DOHH2 (cell line): ENCODE data around the gene PTPRT.
"Not testable (repeated sequence)": the region's sequence is repeated elsewhere in the genome, so short reads cannot be mapped to it uniquely, and the experiment has no call there.

Experiments
- H3F3A ChIP-seq: fragments of 200-600 bp; sonication (generic), shearing (Covaris generic); 2 replicates; pipeline ENCODE4 v1.6.0; 2016; ENCODE audit warnings: antibody characterized with exemption, mild to moderate bottlenecking; ENCODE audit not compliant: control insufficient read depth, insufficient read depth
- H3K27ac ChIP-seq: fragments of 200-600 bp; sonication (generic); 2 replicates; pipeline ENCODE4 v1.5.1; 2014; ENCODE audit warnings: low read depth, mild to moderate bottlenecking, low read length, moderate library complexity
- H3K27me3 ChIP-seq: fragments of 200-600 bp; sonication (generic); 2 replicates; pipeline ENCODE4 v1.6.1; 2014; ENCODE audit warnings: mild to moderate bottlenecking, low read length, mixed read lengths; ENCODE audit not compliant: control insufficient read depth
- H3K36me3 ChIP-seq: fragments of 200-600 bp; sonication (generic); 2 replicates; pipeline ENCODE4 v1.6.1; 2014; ENCODE audit warnings: mild to moderate bottlenecking, low read length, moderate library complexity, mixed read lengths; ENCODE audit not compliant: control insufficient read depth
- H3K4me1 ChIP-seq: fragments of 200-600 bp; sonication (generic); 2 replicates; pipeline ENCODE4 v1.6.1; 2014; ENCODE audit warnings: mild to moderate bottlenecking, low read length, mixed read lengths; ENCODE audit not compliant: control insufficient read depth
- H3K4me2 ChIP-seq: fragments of 200-600 bp; sonication (generic); 2 replicates; pipeline ENCODE4 v1.6.0; 2014; ENCODE audit warnings: mild to moderate bottlenecking, low read length, moderate library complexity
- H3K4me3 ChIP-seq: fragments of 200-600 bp; sonication (generic); 2 replicates; pipeline ENCODE4 v1.5.1; 2014; ENCODE audit warnings: mild to moderate bottlenecking, low read length, mixed read lengths
- H3K79me2 ChIP-seq: fragments of 200-600 bp; sonication (generic); 2 replicates; pipeline ENCODE4 v1.6.1; 2014; ENCODE audit warnings: mild to moderate bottlenecking, low read length, mixed read lengths; ENCODE audit not compliant: control insufficient read depth
- H3K9me2 ChIP-seq: fragments of 200-600 bp; sonication (generic); replicated peaks from 2 replicates; pipeline ENCODE4 v1.6.1; 2014; ENCODE audit warnings: mild to moderate bottlenecking, low read length, mixed read lengths; ENCODE audit not compliant: control insufficient read depth
- H3K9me3 ChIP-seq: fragments of 200-600 bp; sonication (generic); 2 replicates; pipeline ENCODE4 v1.6.1; 2014; ENCODE audit warnings: antibody characterized with exemption, low read length, mixed read lengths; ENCODE audit not compliant: control insufficient read depth, insufficient read depth
- H4K20me1 ChIP-seq: fragments of 200-600 bp; sonication (generic); 2 replicates; pipeline ENCODE4 v1.6.0; 2014; ENCODE audit warnings: low read depth, mild to moderate bottlenecking, antibody characterized with exemption, low read length, moderate library complexity; ENCODE audit not compliant: control insufficient read depth, insufficient read depth
- EZH2phosphoT487 ChIP-seq: fragments of 200-600 bp; sonication (generic); IDR thresholded peaks from 2 replicates; pipeline ENCODE4 v1.6.1; 2017; ENCODE audit warnings: borderline replicate concordance, mild to moderate bottlenecking, antibody characterized with exemption, low read length, moderate library complexity, mixed read lengths
- TF ChIP-seq, protein P1 (sequence below): fragments of 200-600 bp; sonication (generic); IDR thresholded peaks from one replicate; pipeline ENCODE4 v1.5.1; 2014; ENCODE audit warnings: antibody characterized with exemption, mild to moderate bottlenecking, low read depth, low read length; ENCODE audit not compliant: poor library complexity, severe bottlenecking

PTPRT gene

DNA sequence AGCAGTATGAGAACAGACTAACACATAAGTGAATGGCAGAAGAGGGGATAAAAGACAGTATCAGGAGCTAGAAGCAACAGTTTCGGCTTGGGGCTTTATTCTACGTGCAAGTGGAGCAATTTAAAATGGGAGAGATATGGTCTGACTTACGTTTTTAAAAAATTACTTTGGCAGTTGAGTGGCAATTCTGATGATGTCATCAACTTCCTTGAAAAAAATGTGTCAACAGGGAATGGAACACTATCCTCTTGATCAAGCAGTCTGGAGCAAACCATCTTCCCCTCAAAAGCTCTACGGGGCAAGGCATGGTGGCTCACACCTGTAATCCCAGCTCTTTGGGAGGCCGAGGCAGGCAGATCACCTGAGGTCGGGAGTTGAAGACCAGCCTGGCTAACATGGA is 24.1 kb downstream of the PTPRT start:
- H3K4me2 ChIP-seq, result no peak overlapping the region
- no peaks in the 10 kb centered on the region for H3K36me3 ChIP-seq
- no peaks in the 10 kb centered on the region for H3F3A ChIP-seq
- H4K20me1 ChIP-seq, result no peaks in the 10 kb centered on the region
- H3K27me3 ChIP-seq, result no peaks in the 10 kb centered on the region
- no peak overlapping the region for H3K27ac ChIP-seq
- H3K4me3 ChIP-seq, result no peak overlapping the region
- no peaks in the 10 kb centered on the region for H3K4me1 ChIP-seq
- no peaks in the 10 kb centered on the region for H3K9me2 ChIP-seq
- H3K9me3 ChIP-seq, result no peaks in the 10 kb centered on the region
- TF ChIP-seq, protein P1, sequence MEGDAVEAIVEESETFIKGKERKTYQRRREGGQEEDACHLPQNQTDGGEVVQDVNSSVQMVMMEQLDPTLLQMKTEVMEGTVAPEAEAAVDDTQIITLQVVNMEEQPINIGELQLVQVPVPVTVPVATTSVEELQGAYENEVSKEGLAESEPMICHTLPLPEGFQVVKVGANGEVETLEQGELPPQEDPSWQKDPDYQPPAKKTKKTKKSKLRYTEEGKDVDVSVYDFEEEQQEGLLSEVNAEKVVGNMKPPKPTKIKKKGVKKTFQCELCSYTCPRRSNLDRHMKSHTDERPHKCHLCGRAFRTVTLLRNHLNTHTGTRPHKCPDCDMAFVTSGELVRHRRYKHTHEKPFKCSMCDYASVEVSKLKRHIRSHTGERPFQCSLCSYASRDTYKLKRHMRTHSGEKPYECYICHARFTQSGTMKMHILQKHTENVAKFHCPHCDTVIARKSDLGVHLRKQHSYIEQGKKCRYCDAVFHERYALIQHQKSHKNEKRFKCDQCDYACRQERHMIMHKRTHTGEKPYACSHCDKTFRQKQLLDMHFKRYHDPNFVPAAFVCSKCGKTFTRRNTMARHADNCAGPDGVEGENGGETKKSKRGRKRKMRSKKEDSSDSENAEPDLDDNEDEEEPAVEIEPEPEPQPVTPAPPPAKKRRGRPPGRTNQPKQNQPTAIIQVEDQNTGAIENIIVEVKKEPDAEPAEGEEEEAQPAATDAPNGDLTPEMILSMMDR, result no peak
- TF ChIP-seq EZH2phosphoT487, result no peak
- H3K79me2 ChIP-seq, result no peaks in the 10 kb centered on the region

DNA sequence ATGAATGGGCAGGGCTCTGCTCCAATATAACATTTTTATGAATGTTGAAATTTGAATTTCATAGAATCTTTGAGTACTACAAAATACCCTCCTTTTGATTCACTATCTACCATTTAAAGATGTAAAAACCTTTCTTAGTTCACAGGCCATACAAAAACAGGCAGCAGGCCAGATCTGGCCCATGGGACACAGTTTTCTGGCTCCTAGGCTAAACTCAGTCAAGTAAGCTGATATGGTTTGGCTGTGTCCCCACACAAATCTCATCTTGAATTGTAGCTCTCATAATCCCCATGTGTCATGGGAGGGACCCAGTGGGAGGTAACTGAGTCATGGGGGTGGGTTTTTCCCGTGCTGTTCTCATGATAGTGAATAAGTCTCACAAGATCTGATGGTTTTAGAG is 25.0 kb downstream of the PTPRT start:
- H3K36me3 ChIP-seq, H3K4me1 ChIP-seq, H3K9me3 ChIP-seq, H4K20me1 ChIP-seq, H3K4me3 ChIP-seq, H3K79me2 ChIP-seq, H3K4me2 ChIP-seq, H3K27me3 ChIP-seq, H3K27ac ChIP-seq, H3F3A ChIP-seq, H3K9me2 ChIP-seq: not testable (repeated sequence)

DNA sequence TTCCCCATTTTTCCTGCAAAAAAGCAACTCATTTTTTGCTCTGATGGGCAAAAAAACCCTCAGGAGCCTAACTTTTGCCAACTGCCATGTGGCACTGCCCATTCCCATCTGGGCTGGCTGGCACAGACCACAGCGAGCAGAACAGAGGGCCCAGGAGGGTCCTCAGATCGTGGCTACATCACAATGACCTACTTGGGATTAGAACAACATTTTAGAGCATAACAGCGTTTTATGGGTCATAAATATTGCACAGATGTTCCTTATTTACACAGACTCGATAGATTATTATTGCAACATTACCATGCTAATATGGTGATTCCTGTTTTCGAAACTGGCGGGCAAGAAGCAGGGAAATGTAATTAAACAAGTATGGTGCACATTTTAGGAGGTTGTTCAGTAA is 28.0 kb downstream of the PTPRT start:
- Histone ChIP-seq H3K36me3 (no peaks in the 10 kb centered on the region), H3F3A (no peaks in the 10 kb centered on the region)

DNA sequence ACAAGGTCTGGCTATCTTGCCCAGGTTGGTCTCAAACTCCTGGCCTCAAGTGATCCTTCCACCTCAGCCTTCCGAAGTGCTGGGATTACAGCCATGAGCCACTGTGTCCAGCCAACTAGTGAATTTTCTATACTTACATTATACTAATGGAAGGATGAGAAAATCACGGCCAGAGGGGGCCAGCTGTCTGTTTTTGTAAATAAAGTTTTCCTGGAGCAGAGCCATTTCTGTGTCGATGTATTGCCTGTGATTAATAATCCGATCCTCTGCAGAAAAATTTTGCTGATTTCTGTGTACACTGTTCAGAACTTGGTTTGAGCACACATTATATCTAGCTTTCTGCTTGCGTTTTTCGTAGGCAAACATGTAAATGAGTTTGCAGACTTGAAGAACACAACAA is 28.8 kb downstream of the PTPRT start:
- no peaks in the 10 kb centered on the region for H3K79me2 ChIP-seq
- H3K36me3 ChIP-seq, result no peaks in the 10 kb centered on the region
- H3K27ac ChIP-seq, result no peak overlapping the region
- no peaks in the 10 kb centered on the region for H3K27me3 ChIP-seq
- TF ChIP-seq EZH2phosphoT487, result no peak
- TF ChIP-seq, protein P1, result no peak
- H3K9me2 ChIP-seq, result no peaks in the 10 kb centered on the region
- H3K4me1 ChIP-seq, result no peaks in the 10 kb centered on the region
- H4K20me1 ChIP-seq, result no peaks in the 10 kb centered on the region
- H3K9me3 ChIP-seq, result no peaks in the 10 kb centered on the region
- no peak overlapping the region for H3K4me3 ChIP-seq
- no peak overlapping the region for H3K4me2 ChIP-seq
- no peaks in the 10 kb centered on the region for H3F3A ChIP-seq

More for the DNA sequence above, 28.0 kb downstream of the PTPRT start:
- Histone ChIP-seq H3K9me3 (no peaks in the 10 kb centered on the region), H3K9me2 (no peaks in the 10 kb centered on the region), H3K4me1 (no peaks in the 10 kb centered on the region), H3K27ac (no peak overlapping the region), H3K4me3 (no peak overlapping the region), H3K79me2 (no peaks in the 10 kb centered on the region), H4K20me1 (no peaks in the 10 kb centered on the region), H3K4me2 (no peak overlapping the region), H3K27me3 (no peaks in the 10 kb centered on the region)
- TF ChIP-seq, protein P1, result no peak
- no peak for TF ChIP-seq EZH2phosphoT487
